ENCODE measurements around the gene RASL12. TPM values are rescaled to one million over a fixed set of nuclear protein-coding genes. Genes with fewer than 3 reads are reported as not detected.

Gene RASL12
- total and polyA plus RNA-seq, 2 of the 4 experiments (the other 2 are of a cell fraction), result 0.18 to 0.22 TPM

GRCh38 chr15:65110676-65111292 is 43.0 kb upstream of the RASL12 start:
- peak; percentile 91 for ATAC-seq (ENCODE audit: low read depth)

More at GRCh38 chr15:65110676-65111292, 43.0 kb upstream of the RASL12 start:
- no peak overlapping the region for H4K91ac ChIP-seq (ENCODE audit: insufficient read depth, low read depth, low read length)
- no peak overlapping the region for H4K8ac ChIP-seq (ENCODE audit: low read depth in 2 of 2, low read length in 2 of 2)
- H3K18ac ChIP-seq (ENCODE audit: low read depth, low read length), result no peak overlapping the region
- peak; percentile 92 for DNase-seq
- H2AFZ ChIP-seq (replicated peaks; ENCODE audit: low read length, poor library complexity), result no peak overlapping the region
- H3K27ac ChIP-seq (ENCODE audit: insufficient read depth, low read length), result no peak overlapping the region
- BruUV-seq (replicated peaks), result no TSS peak
- no peak overlapping the region for H4K5ac ChIP-seq (ENCODE audit: low read depth, low read length)
- no peak overlapping the region for H3K4me3 ChIP-seq (ENCODE audit: insufficient read depth, low read depth, low read length)
- H3K4me1 ChIP-seq (ENCODE audit: control insufficient read depth, insufficient read depth, low read length), result no peaks in the 10 kb centered on the region
- no peak overlapping the region for H3K56ac ChIP-seq (ENCODE audit: extremely low read depth, insufficient read depth, low read length)
- H4K20me1 ChIP-seq (ENCODE audit: insufficient read depth, low read length), result peaks cover 10% of the 10 kb centered on the region
- no peak overlapping the region for H2BK5ac ChIP-seq (ENCODE audit: low read depth, low read length, poor library complexity, severe bottlenecking)
- H3K9me1 ChIP-seq (ENCODE audit: insufficient read depth, low read length), result peaks cover 11% of the 10 kb centered on the region; the same call in 1 of the 2 replicates
- peak; percentile 59 for TF ChIP-seq FOS (IDR thresholded peaks at IDR 0.05; ENCODE audit: low read depth, low read length)
- peak; percentile 11; the same call in 1 of the 2 replicates for TF ChIP-seq BHLHE40 (IDR thresholded peaks at IDR 0.05; ENCODE audit: low read depth, low read length)
- TF ChIP-seq CEBPB (IDR thresholded peaks at IDR 0.05; ENCODE audit: low read depth, low read length), result peak; percentile 82
- TF ChIP-seq MAZ (IDR thresholded peaks at IDR 0.05; ENCODE audit: borderline replicate concordance, low read depth, low read length), result no peak
- peaks cover 19% of the 10 kb centered on the region for H3K36me3 ChIP-seq (ENCODE audit: control insufficient read depth, insufficient read depth, low read length)
- no peak overlapping the region for H3K14ac ChIP-seq (replicated peaks; ENCODE audit: low read depth, low read length)
- H3K9me3 ChIP-seq (ENCODE audit: control insufficient read depth, insufficient read depth, low read length), result no peaks in the 10 kb centered on the region
- H2AK9ac ChIP-seq (replicated peaks; ENCODE audit: low read depth, low read length, poor library complexity), result no peak overlapping the region
- CTCF ChIA-PET, result interaction anchor here (0.7 to 1.0 kb wide), 3 partner anchors 8 to 9 kb away, joined by 3 read pairs; no protein-coding TSS in a partner anchor
- H3K9ac ChIP-seq (ENCODE audit: low read depth, low read length), result no peak overlapping the region
- H3K4ac ChIP-seq (ENCODE audit: low read depth, low read length), result no peak overlapping the region
- no peak overlapping the region for H3K4me2 ChIP-seq (ENCODE audit: low read depth, low read length)
- no peaks in the 10 kb centered on the region for H3K27me3 ChIP-seq (ENCODE audit: control insufficient read depth, insufficient read depth, low read length)
- no peak overlapping the region for H2AK5ac ChIP-seq (ENCODE audit: low read depth, low read length)
- dilution Hi-C loops (cut with HindIII; ENCODE audit: low sequenced_read_pairs, unreplicated experiment) (no loop called here), intact Hi-C loops (cut with micrococcal nuclease) (loop anchor here (10.0 kb wide), 1 partner anchor 54 kb away; no protein-coding TSS in a partner anchor), in situ Hi-C loops (cut with MboI; ENCODE audit: low sequenced_read_pairs) (no loop called here)
- POLR2A ChIA-PET (ENCODE audit: unreplicated experiment), result no interaction called here
- H2BK120ac ChIP-seq (ENCODE audit: low read depth, low read length), result no peak overlapping the region
- H2BK20ac ChIP-seq (ENCODE audit: low read depth, low read length), result no peak overlapping the region
- peaks cover 3 to 7% of the 10 kb centered on the region in 2 experiments; a peak in 2 of 4 replicates for H3K79me1 ChIP-seq (ENCODE audit: low read depth in 1 of 2, low read length in 2 of 2)
- no peak overlapping the region for H3K23ac ChIP-seq (ENCODE audit: low read depth, low read length)
- H2BK15ac ChIP-seq (ENCODE audit: low read depth, low read length), result no peak overlapping the region
- no CpG with 5 or more reads among the region's 3 CpGs for WGBS, 2 experiments (ENCODE audit: extremely low coverage in 2 of 2, insufficient read length in 1 of 2)

All from IMR-90 (cell line).